Measurements from ENCODE around the gene TBC1D17. TPM values are rescaled to one million over a fixed set of nuclear protein-coding genes. Genes with fewer than 3 reads are reported as not detected.
A peak's percentile ranks its signal among the peaks of the same experiment; 100 is the strongest.

The TBC1D17 gene
- polyA plus RNA-seq, 3 donors: 32.9 to 42.0 (median 37.2) TPM

DNA sequence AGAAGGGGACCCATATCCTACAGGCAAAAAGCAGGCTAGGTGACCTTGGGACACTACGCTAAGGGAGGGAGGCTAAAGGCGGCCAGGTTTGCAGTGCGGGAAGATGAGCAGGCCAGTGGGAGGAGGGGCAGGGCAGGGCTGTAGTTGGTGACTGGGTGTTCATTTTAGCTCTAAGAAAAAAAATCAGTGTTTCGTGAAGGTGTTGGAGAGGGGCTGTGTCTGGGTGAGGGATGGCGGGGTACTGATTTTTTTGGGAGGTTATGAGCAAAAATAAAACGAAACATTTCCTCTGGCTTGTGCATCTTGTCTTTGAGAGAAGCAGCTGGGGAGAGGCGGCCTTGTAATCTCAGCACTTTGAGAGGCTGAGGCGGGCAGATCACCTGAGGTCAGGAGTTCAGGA lies 56.1 kb downstream of the TBC1D17 start:
- no peak for DNase-seq (ENCODE audit: low read depth in 3 of 3, low spot score in 2 of 3)

DNA sequence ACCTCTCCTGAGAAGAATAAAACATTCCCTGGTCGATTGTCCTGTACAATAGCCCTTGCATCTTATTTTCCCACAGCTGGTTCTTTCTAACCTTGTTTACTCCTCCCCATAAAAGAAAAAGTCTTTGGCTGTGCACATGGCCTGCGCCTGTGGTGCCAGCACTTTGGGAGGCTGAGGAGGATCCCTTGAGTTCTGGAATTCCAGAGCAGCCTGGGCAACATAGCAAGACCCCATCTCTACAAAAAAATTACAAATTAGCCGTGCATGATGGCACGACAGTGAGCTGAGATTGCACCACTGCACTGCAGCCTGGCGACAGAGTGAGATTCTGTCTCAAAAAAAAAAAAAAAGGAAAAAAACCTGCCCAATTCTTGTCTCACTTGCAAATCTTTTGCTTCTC lies 59.0 kb downstream of the TBC1D17 start:
- no peak for DNase-seq (ENCODE audit: low read depth in 3 of 3, low spot score in 2 of 3)

GRCh38 chr19:49937750-49938381 lies 60.4 kb downstream of the TBC1D17 start:
- DNase-seq (ENCODE audit: low read depth in 3 of 3, low spot score in 2 of 3): peak in 1 of 3 donors; percentile 56

Other genes with a start within 250 kb of the TBC1D17 start
- gene RRAS, start 237.6 kb upstream of the TBC1D17 start, polyA plus RNA-seq (ENCODE audit: insufficient read length in 3 of 3): 10 to 100 TPM; 19.8 to 23.1 (median 21.3) TPM
- gene SCAF1, start 235.5 kb upstream of the TBC1D17 start, polyA plus RNA-seq (ENCODE audit: insufficient read length in 3 of 3): 10 to 100 TPM; 24.3 to 31.6 (median 25.6) TPM
- gene IRF3, start 211.8 kb upstream of the TBC1D17 start, polyA plus RNA-seq (ENCODE audit: insufficient read length in 3 of 3): 10 to 100 TPM; 37.6 to 41.5 (median 39.3) TPM
- 10 to 100 TPM; 16.4 to 21.9 (median 19.4) TPM for gene BCL2L12, start 211.8 kb upstream of the TBC1D17 start, polyA plus RNA-seq (ENCODE audit: insufficient read length in 3 of 3)
- gene PRMT1, start 200.4 kb upstream of the TBC1D17 start, polyA plus RNA-seq (ENCODE audit: insufficient read length in 3 of 3): 100 to 1,000 TPM; 205 to 221 (median 219) TPM
- gene ADM5, start 188.1 kb upstream of the TBC1D17 start, polyA plus RNA-seq (ENCODE audit: insufficient read length in 3 of 3): under 1 TPM; 0.64 to 0.67 (median 0.64) TPM
- gene CPT1C, start 186.6 kb upstream of the TBC1D17 start, polyA plus RNA-seq (ENCODE audit: insufficient read length in 3 of 3): 10 to 100 TPM in 1 of 3 donors, 1 to 10 TPM in 2; 8.0 to 10.9 (median 9.0) TPM
- gene TSKS, start 114.4 kb upstream of the TBC1D17 start, polyA plus RNA-seq (ENCODE audit: insufficient read length in 3 of 3): under 1 TPM in 2 of 3 donors, not detected in 1; 0.10 to 0.15 TPM
- 10 to 100 TPM; 40.8 to 48.0 (median 43.7) TPM for gene AP2A1, start 110.7 kb upstream of the TBC1D17 start, polyA plus RNA-seq (ENCODE audit: insufficient read length in 3 of 3)
- 10 to 100 TPM; 29.3 to 37.1 (median 37.0) TPM for gene FUZ, start 64.4 kb upstream of the TBC1D17 start, polyA plus RNA-seq (ENCODE audit: insufficient read length in 3 of 3)
- gene MED25, start 59.4 kb upstream of the TBC1D17 start, polyA plus RNA-seq (ENCODE audit: insufficient read length in 3 of 3): 10 to 100 TPM; 55.8 to 65.6 (median 56.0) TPM
- 100 to 1,000 TPM; 239 to 280 (median 278) TPM for gene PTOV1, start 26.5 kb upstream of the TBC1D17 start, polyA plus RNA-seq (ENCODE audit: insufficient read length in 3 of 3)
- 10 to 100 TPM; 33.4 to 43.9 (median 36.2) TPM for gene PNKP, start 10.1 kb upstream of the TBC1D17 start, polyA plus RNA-seq (ENCODE audit: insufficient read length in 3 of 3)
- 10 to 100 TPM; 22.8 to 29.3 (median 25.8) TPM for gene AKT1S1, start 347 bp upstream of the TBC1D17 start, polyA plus RNA-seq (ENCODE audit: insufficient read length in 3 of 3)
- gene IL4I1, start 19.2 kb downstream of the TBC1D17 start, polyA plus RNA-seq (ENCODE audit: insufficient read length in 3 of 3): 1 to 10 TPM; 3.2 to 3.5 (median 3.2) TPM
- 10 to 100 TPM; 19.7 to 20.8 (median 20.6) TPM for gene ATF5, start 51.5 kb downstream of the TBC1D17 start, polyA plus RNA-seq (ENCODE audit: insufficient read length in 3 of 3)
- gene NUP62, start 51.8 kb downstream of the TBC1D17 start, polyA plus RNA-seq (ENCODE audit: insufficient read length in 3 of 3): 10 to 100 TPM; 49.9 to 54.6 (median 53.2) TPM
- 1 to 10 TPM; 3.9 to 4.8 (median 4.6) TPM for gene SIGLEC11, start 83.5 kb downstream of the TBC1D17 start, polyA plus RNA-seq (ENCODE audit: insufficient read length in 3 of 3)
- 10 to 100 TPM; 45.1 to 51.0 (median 46.3) TPM for gene VRK3, start 147.7 kb downstream of the TBC1D17 start, polyA plus RNA-seq (ENCODE audit: insufficient read length in 3 of 3)
- 10 to 100 TPM; 15.1 to 16.8 (median 16.0) TPM for gene ZNF473, start 148.3 kb downstream of the TBC1D17 start, polyA plus RNA-seq (ENCODE audit: insufficient read length in 3 of 3)

All from right renal cortex interstitium (tissue), 3 donors.